AG04450 (cell line): ENCODE measurements around the gene STARD13. TPM values are rescaled to one million over a fixed set of nuclear protein-coding genes. Genes with fewer than 3 reads are reported as not detected.

Experiments
- CTCF ChIA-PET: fragments of 300-600, 350-600 bp; formaldehyde crosslinking; extraction: SDS; loops from one replicate; lab custom pipeline; 2022; ENCODE audit warnings: antibody characterized with exemption, inconsistent platforms; lab: Charles Lee
- POLR2A ChIA-PET: fragments of 350-600 bp; formaldehyde crosslinking; extraction: SDS; loops from one replicate; lab custom pipeline; 2021; ENCODE audit warnings: antibody characterized with exemption, inconsistent platforms; lab: Yijun Ruan, JAX
- DNase-seq: peaks from one replicate; pipeline ENCODE4 v3.0.0-alpha.2; 2011; ENCODE audit warnings: low read depth, low spot score
- H3K27ac ChIP-seq: one replicate; pipeline ENCODE4 v1.5.1; 2012; ENCODE audit warnings: low read depth, low read length, control low read depth
- H3K27me3 ChIP-seq: one replicate; pipeline ENCODE4 v1.6.0; 2012; ENCODE audit warnings: low read length; ENCODE audit not compliant: control insufficient read depth, insufficient read depth
- H3K4me3 ChIP-seq: 2 replicates; pipeline ENCODE4 v1.5.1; 2011; ENCODE audit warnings: mild to moderate bottlenecking, low read depth, low read length, control low read depth
- H3K9me3 ChIP-seq: 2 replicates; pipeline ENCODE4 v1.5.1; 2012; ENCODE audit warnings: low read length; ENCODE audit not compliant: control insufficient read depth, insufficient read depth
- polyA plus RNA-seq: library from polyadenylated mRNA; depleted of rRNA; stranded (reverse); fragments of >200 nt; gene quantifications from 2 replicates; pipeline ENCODE4 v1.2.3, GENCODE V29; 2011
- TF ChIP-seq, protein P1 (sequence below): IDR thresholded peaks from 2 replicates; pipeline ENCODE4 v1.5.1; 2011; ENCODE audit warnings: low read depth, low read length, control low read depth, inconsistent platforms

The STARD13 gene
- polyA plus RNA-seq, 1 experiment = 27.7 TPM

DNA sequence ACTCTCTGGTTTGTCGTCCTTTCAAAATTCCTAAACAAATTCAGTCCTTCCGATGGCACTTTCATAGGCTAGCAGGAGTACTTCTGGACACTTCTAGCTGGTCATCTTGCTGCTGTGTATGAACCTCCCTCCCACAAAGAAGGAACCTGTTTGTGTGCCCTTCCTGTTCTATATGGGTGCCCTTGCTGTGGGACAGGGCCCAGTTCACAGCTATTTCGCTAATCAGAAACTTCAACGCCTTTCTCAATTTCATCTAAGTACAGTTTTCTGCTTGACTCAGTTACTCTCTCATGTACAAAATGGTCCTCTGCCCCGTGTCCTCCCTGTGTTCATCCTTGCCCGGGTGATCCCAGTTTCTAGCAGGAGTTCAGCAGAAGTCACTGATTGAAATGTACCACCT is 96.1 kb downstream of the STARD13 start:
- TF ChIP-seq, protein P1, sequence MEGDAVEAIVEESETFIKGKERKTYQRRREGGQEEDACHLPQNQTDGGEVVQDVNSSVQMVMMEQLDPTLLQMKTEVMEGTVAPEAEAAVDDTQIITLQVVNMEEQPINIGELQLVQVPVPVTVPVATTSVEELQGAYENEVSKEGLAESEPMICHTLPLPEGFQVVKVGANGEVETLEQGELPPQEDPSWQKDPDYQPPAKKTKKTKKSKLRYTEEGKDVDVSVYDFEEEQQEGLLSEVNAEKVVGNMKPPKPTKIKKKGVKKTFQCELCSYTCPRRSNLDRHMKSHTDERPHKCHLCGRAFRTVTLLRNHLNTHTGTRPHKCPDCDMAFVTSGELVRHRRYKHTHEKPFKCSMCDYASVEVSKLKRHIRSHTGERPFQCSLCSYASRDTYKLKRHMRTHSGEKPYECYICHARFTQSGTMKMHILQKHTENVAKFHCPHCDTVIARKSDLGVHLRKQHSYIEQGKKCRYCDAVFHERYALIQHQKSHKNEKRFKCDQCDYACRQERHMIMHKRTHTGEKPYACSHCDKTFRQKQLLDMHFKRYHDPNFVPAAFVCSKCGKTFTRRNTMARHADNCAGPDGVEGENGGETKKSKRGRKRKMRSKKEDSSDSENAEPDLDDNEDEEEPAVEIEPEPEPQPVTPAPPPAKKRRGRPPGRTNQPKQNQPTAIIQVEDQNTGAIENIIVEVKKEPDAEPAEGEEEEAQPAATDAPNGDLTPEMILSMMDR = no peak
- DNase-seq = no peak
- Histone ChIP-seq H3K9me3 (no peaks in the 10 kb centered on the region), H3K27me3 (no peaks in the 10 kb centered on the region), H3K4me3 (no peak overlapping the region), H3K27ac (peak overlapping the region; percentile 25)
- ChIA-PET CTCF (interaction anchor here (0.5 to 1.1 kb wide), 2 partner anchors 328 to 354 kb away, joined by 3 to 4 read pairs; no protein-coding TSS in a partner anchor), POLR2A (interaction anchor here (1.1 kb wide), 1 partner anchor 354 kb away, joined by 3 read pairs; no protein-coding TSS in a partner anchor)

DNA sequence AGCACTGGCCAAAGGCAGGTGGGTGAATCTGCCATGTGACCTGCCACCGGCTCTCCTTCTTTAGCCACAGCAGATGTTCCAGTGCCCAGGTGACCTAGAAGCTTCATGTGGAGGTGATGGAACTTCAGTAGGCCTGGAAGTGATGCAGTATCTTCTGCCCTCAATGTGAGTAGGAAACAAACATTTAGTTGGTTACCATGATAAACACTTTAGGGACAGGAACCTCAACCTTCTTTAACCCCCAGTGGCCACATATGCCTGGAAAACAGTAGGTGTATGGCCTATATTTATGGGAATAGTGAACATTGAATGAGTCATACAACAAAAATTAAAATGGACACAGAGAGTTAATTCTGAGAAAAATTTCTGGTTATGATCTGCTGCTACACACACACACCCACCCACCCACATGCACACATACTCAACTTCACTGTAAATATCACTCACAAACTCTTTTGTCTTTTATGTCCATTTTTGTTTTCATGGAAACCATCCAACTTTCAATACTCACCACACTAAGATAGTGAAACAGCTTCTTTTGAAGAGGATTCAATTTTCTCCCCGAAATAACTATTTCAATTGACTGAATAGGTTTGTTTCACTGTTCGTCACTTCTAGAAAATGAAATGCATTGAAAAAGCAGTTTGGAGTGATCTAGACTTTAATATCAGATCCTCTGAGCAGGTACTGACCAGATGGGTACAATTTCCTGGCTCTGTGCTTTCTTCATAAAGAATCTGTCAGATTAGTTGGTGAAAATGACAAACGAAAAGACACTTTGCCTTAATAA is 97.3 kb downstream of the STARD13 start:
- CTCF ChIA-PET = interaction anchor here (1.1 kb wide), 1 partner anchor 355 kb away, joined by 4 read pairs; no protein-coding TSS in a partner anchor
- Histone ChIP-seq H3K4me3 (no peak overlapping the region), H3K27ac (peak overlapping the region; percentile 49), H3K27me3 (no peaks in the 10 kb centered on the region), H3K9me3 (no peaks in the 10 kb centered on the region)
- TF ChIP-seq, protein P1 = no peak
- no peak for DNase-seq
- POLR2A ChIA-PET = no interaction called here

DNA sequence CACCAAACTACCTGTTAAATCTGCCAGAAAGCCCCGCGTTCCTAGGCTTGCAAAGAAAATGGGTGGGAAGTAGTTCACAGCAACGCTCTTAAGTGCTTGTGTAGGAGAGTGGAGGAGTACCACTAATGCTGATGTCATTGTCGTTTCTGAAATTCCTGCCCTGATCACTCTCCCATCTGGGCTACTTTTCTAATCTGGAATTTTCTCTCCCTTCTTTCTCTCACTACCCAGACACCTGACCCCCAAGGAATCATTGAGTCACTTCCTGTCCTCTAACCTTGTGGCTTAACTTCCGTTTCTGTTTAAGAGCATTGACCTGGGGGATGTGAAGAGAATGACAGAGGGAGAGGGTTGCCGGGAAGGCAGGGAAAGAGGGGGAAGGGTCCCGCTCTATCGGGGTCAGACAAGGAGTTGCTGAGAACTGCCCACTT is 98.7 kb downstream of the STARD13 start:
- H3K4me3 ChIP-seq = no peak overlapping the region
- no peaks in the 10 kb centered on the region for H3K9me3 ChIP-seq
- DNase-seq = no peak
- POLR2A ChIA-PET = no interaction called here
- CTCF ChIA-PET = no interaction called here
- no peaks in the 10 kb centered on the region for H3K27me3 ChIP-seq
- TF ChIP-seq, protein P1 = no peak
- peak overlapping the region; percentile 69 for H3K27ac ChIP-seq

DNA sequence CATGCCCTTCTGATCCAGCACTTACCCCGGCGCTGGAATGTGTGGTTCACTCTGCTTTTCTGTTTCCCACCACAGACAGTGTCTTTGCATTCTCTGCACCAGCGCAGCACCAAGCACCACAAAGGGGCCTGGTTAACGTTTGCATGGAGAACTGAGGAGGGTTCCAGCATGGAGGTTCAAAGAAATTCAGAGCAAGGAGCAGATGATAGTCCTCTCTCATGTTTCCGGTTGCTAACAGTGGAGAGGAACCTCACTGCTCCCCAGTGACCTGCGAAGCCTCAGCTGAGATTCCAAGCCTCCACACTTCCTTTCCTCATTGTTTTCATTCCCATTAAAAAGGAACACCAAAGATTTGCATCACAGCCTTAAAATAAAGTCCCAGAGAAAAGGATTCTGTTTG is 99.7 kb downstream of the STARD13 start:
- no peak overlapping the region for H3K27ac ChIP-seq
- CTCF ChIA-PET = no interaction called here

More for the DNA sequence above, 99.7 kb downstream of the STARD13 start:
- Histone ChIP-seq H3K27me3 (no peaks in the 10 kb centered on the region), H3K9me3 (no peaks in the 10 kb centered on the region), H3K4me3 (no peak overlapping the region)
- POLR2A ChIA-PET = no interaction called here
- DNase-seq = no peak
- TF ChIP-seq, protein P1 = no peak
